HEK293 (cell line): Measurements from ENCODE around the gene PFN1.

Source experiments
- CTCF ChIA-PET: fragments of 350-600 bp; formaldehyde crosslinking; extraction: SDS; loops from one replicate; lab custom pipeline; 2021; ENCODE audit warnings: antibody characterized with exemption; lab: Yijun Ruan, JAX
- POLR2A ChIA-PET: fragments of 300-600 bp; formaldehyde crosslinking; extraction: SDS; loops from one replicate; lab custom pipeline; 2020; ENCODE audit warnings: antibody characterized with exemption, inconsistent platforms; lab: Yijun Ruan, JAX
- H3K27ac ChIP-seq: fragments of 200-500 bp; sonication (Bioruptor generic); 2 replicates; pipeline ENCODE4 v1.5.1; 2014; ENCODE audit warnings: low read depth, low read length, control low read depth, inconsistent platforms; ENCODE audit errors: extremely low read depth
- H3K36me3 ChIP-seq, 2 experiments: fragments of 200-500 bp in 1 of 2; sonication (Bioruptor generic) in 1 of 2; 1 replicate in 1 of 2; 2 replicates in 1 of 2; pipeline ENCODE4 v1.5.1; 2014 to 2017; ENCODE audit warnings: inconsistent platforms in 2 of 2, low read length in 2 of 2; ENCODE audit not compliant: control insufficient read depth in 2 of 2, insufficient read depth in 1 of 2
- H3K4me1 ChIP-seq: fragments of 200-500 bp; sonication (Bioruptor generic); 2 replicates; pipeline ENCODE4 v1.5.1; 2014; ENCODE audit warnings: mild to moderate bottlenecking, low read length, inconsistent platforms; ENCODE audit not compliant: control insufficient read depth, insufficient read depth
- H3K4me3 ChIP-seq: 2 replicates; pipeline ENCODE4 v1.5.1; 2011; ENCODE audit warnings: low read depth, mild to moderate bottlenecking, control low read depth, low read length, moderate library complexity
- H3K9me3 ChIP-seq: fragments of 200-500 bp; sonication (Bioruptor generic); 2 replicates; pipeline ENCODE4 v1.5.1; 2014; ENCODE audit warnings: low read depth, low read length, inconsistent platforms; ENCODE audit not compliant: control insufficient read depth, insufficient read depth
- HOXD13 ChIP-seq: sonication (generic); formaldehyde crosslinking; IDR thresholded peaks from 2 replicates; pipeline ENCODE4 v1.8.0; 2022; ENCODE audit warnings: missing genetic modification reagents, borderline replicate concordance
- KLF7 ChIP-seq: fragments of 450-650 bp; formaldehyde crosslinking; IDR thresholded peaks from 2 replicates; pipeline ENCODE4 v1.5.1; 2016; ENCODE audit warnings: missing biosample characterization, missing genetic modification characterization, borderline replicate concordance
- PRDM6 ChIP-seq: fragments of 450-650 bp; formaldehyde crosslinking; IDR thresholded peaks from 2 replicates; pipeline ENCODE4 v1.5.1; 2017; ENCODE audit warnings: missing biosample characterization, missing genetic modification characterization
- RBAK ChIP-seq: fragments of 450-650 bp; formaldehyde crosslinking; IDR thresholded peaks from 2 replicates; pipeline ENCODE4 v1.5.1; 2016; ENCODE audit warnings: missing biosample characterization, missing genetic modification characterization
- SCRT1 ChIP-seq: fragments of 450-650 bp; formaldehyde crosslinking; IDR thresholded peaks from 2 replicates; pipeline ENCODE4 v1.5.1; 2016; ENCODE audit warnings: missing biosample characterization, missing genetic modification characterization, borderline replicate concordance
- ZNF10 ChIP-seq: fragments of 450-650 bp; formaldehyde crosslinking; IDR thresholded peaks from 2 replicates; pipeline ENCODE4 v1.5.1; 2017; ENCODE audit warnings: missing biosample characterization, missing genetic modification characterization
- ZNF138 ChIP-seq: fragments of 450-650 bp; formaldehyde crosslinking; IDR thresholded peaks from 2 replicates; pipeline ENCODE4 v1.5.1; 2016; ENCODE audit warnings: missing biosample characterization, missing genetic modification characterization, borderline replicate concordance
- ZNF184 ChIP-seq: fragments of 450-650 bp; IDR thresholded peaks from 2 replicates; pipeline ENCODE4 v1.5.1; 2018; ENCODE audit warnings: missing biosample characterization, mild to moderate bottlenecking, missing genetic modification characterization
- ZNF248 ChIP-seq: fragments of 450-650 bp; formaldehyde crosslinking; IDR thresholded peaks from 2 replicates; pipeline ENCODE4 v1.5.1; 2017; ENCODE audit warnings: missing biosample characterization, missing genetic modification characterization
- ZNF311 ChIP-seq: fragments of 450-650 bp; formaldehyde crosslinking; IDR thresholded peaks from 2 replicates; pipeline ENCODE4 v1.5.1; 2017; ENCODE audit warnings: missing biosample characterization, missing genetic modification characterization, borderline replicate concordance
- ZNF366 ChIP-seq: fragments of 450-650 bp; formaldehyde crosslinking; conservative IDR thresholded peaks from 2 replicates; pipeline ENCODE4 v1.5.1; 2016; ENCODE audit warnings: missing biosample characterization, missing genetic modification characterization
- ZNF37A ChIP-seq: fragments of 450-650 bp; IDR thresholded peaks from 2 replicates; pipeline ENCODE4 v1.5.1; 2018; ENCODE audit warnings: missing biosample characterization, missing genetic modification characterization
- ZNF521 ChIP-seq: fragments of 450-650 bp; formaldehyde crosslinking; IDR thresholded peaks from 2 replicates; pipeline ENCODE4 v1.5.1; 2017; ENCODE audit warnings: missing biosample characterization, mild to moderate bottlenecking, missing genetic modification characterization
- ZNF529 ChIP-seq: fragments of 450-650 bp; formaldehyde crosslinking; IDR thresholded peaks from 2 replicates; pipeline ENCODE4 v1.5.1; 2017; ENCODE audit warnings: missing genetic modification characterization, missing biosample characterization; ENCODE audit not compliant: insufficient replicate concordance
- ZNF544 ChIP-seq: fragments of 450-650 bp; formaldehyde crosslinking; IDR thresholded peaks from 2 replicates; pipeline ENCODE4 v1.5.0; 2017; ENCODE audit warnings: missing biosample characterization, missing genetic modification characterization
- ZNF548 ChIP-seq: fragments of 450-650 bp; formaldehyde crosslinking; IDR thresholded peaks from 2 replicates; pipeline ENCODE4 v1.5.1; 2016; ENCODE audit warnings: missing biosample characterization, missing genetic modification characterization
- ZNF621 ChIP-seq: fragments of 450-650 bp; formaldehyde crosslinking; IDR thresholded peaks from 2 replicates; pipeline ENCODE4 v1.5.1; 2017; ENCODE audit warnings: missing biosample characterization, missing genetic modification characterization
- ZNF624 ChIP-seq: fragments of 450-650 bp; formaldehyde crosslinking; IDR thresholded peaks from 2 replicates; pipeline ENCODE4 v1.5.1; 2017; ENCODE audit warnings: missing biosample characterization, missing genetic modification characterization
- ZNF626 ChIP-seq: fragments of 450-650 bp; sonication (Bioruptor Pico); formaldehyde crosslinking; IDR thresholded peaks from 2 replicates; pipeline ENCODE4 v1.5.1; 2018; ENCODE audit warnings: missing biosample characterization, missing genetic modification characterization, inconsistent platforms
- ZNF677 ChIP-seq: fragments of 450-650 bp; IDR thresholded peaks from 2 replicates; pipeline ENCODE4 v1.5.0; 2018; ENCODE audit warnings: missing biosample characterization, mild to moderate bottlenecking, missing genetic modification characterization, moderate library complexity
- ZNF791 ChIP-seq: fragments of 450-650 bp; formaldehyde crosslinking; IDR thresholded peaks from 2 replicates; pipeline ENCODE4 v1.5.1; 2016; ENCODE audit warnings: missing biosample characterization, missing genetic modification characterization
- ZNF830 ChIP-seq: fragments of 450-650 bp; IDR thresholded peaks from 2 replicates; pipeline ENCODE4 v1.5.0; 2018; ENCODE audit warnings: missing biosample characterization, missing genetic modification characterization, low read depth, mild to moderate bottlenecking, moderate library complexity
- TF ChIP-seq, protein P1 (sequence below): fragments of 450-650 bp; formaldehyde crosslinking; IDR thresholded peaks from 2 replicates; pipeline ENCODE4 v1.5.1; 2016; ENCODE audit warnings: missing biosample characterization, missing genetic modification characterization
- TF ChIP-seq, protein P2 (sequence below): fragments of 450-650 bp; formaldehyde crosslinking; IDR thresholded peaks from 2 replicates; pipeline ENCODE4 v1.5.1; 2017; ENCODE audit warnings: missing biosample characterization, missing genetic modification characterization
- TF ChIP-seq, protein P3 (sequence below): fragments of 450-650 bp; formaldehyde crosslinking; IDR thresholded peaks from 2 replicates; pipeline ENCODE4 v1.5.1; 2016; ENCODE audit warnings: missing biosample characterization, missing genetic modification characterization
- TF ChIP-seq, protein P4 (sequence below): fragments of 450-650 bp; formaldehyde crosslinking; IDR thresholded peaks from 2 replicates; pipeline ENCODE4 v1.5.1; 2017; ENCODE audit warnings: missing biosample characterization, missing genetic modification characterization

The PFN1 gene

DNA sequence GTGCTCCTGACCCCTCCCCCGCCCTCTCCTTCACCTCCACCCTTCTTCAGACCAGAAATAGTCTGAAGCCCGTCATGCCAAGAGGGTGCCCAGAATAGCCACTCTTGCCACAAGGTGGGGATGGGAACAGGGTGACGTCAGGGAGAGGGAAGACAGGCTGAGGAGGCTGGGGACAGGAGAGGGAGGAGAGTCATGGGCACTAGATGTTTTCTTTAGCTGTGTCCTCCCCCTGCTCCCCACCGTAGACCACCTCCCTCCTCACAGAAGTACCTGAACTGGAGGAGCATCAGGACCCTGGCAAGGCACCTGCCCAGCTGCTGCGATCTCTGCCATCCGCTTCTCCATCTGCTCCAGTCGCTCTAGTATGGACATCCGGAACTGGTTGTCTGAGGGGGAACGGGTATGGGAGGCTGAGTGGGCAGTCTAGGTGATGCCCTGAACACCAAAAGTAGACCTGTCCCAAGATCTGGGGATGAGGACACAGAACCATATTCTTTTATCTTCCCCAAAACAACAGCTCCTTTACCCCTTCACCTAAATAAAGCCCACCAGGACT is 25.9 kb upstream of the PFN1 start (continued):
- TF ChIP-seq ZNF10 (tag by site-specific recombination) (no peak), ZNF529 (tag by site-specific recombination) (no peak), ZNF624 (tag by site-specific recombination) (no peak)

- peaks cover 5% of the 10 kb centered on the region; the same call in 1 of the 2 replicates for H3K4me1 ChIP-seq
- CTCF ChIA-PET, result no interaction called here
- POLR2A ChIA-PET, result interaction anchor here (0.6 to 1.1 kb wide), 2 partner anchors 36 to 64 kb away, joined by 3 read pairs; no protein-coding TSS in a partner anchor
- H3K9me3 ChIP-seq, result no peaks in the 10 kb centered on the region
- no peak overlapping the region for H3K4me3 ChIP-seq
- H3K27ac ChIP-seq, result no peak overlapping the region
- peaks cover 42 to 88% of the 10 kb centered on the region in 2 experiments for H3K36me3 ChIP-seq
- TF ChIP-seq KLF7 (no peak), ZNF791 (tag by site-specific recombination) (no peak), ZNF521 (tag by site-specific recombination) (no peak), ZNF677 (tag by site-specific recombination) (no peak), ZNF544 (tag by site-specific recombination) (no peak)
Measured at GRCh38 chr17:4973256-4974114, 25.2 kb upstream of the PFN1 start.

DNA sequence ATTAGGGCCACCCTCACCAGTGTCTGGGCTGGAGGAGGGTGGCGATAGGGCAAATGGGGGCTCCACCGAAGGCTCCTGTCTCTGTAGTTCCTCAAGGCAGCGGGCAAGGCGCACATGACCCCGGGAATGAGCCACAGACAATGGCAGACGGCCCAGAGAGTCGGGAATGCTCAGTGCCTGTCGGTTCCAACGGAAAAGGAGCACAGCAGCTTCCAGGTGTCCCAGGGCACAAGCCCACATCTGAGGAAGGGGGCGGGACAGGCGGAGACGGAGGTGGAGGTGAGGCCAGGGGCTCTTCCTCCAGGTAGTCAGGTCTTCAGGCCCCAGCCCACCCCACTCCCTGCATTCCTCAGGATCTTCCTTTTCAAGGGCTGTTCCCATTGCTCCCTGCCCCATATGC is 24.4 kb upstream of the PFN1 start:
- Histone ChIP-seq H3K4me1 (peaks cover 10% of the 10 kb centered on the region), H3K36me3 (peaks cover 38 to 81% of the 10 kb centered on the region in 2 experiments), H3K4me3 (no peak overlapping the region), H3K9me3 (no peaks in the 10 kb centered on the region), H3K27ac (no peak overlapping the region)
- CTCF ChIA-PET, result interaction anchor here (0.8 kb wide), 1 partner anchor 15 kb away, joined by 4 read pairs; the partner anchor contains the start of gene CAMTA2
- POLR2A ChIA-PET, result interaction anchor here (1.1 to 11.3 kb wide), 2 partner anchors 22 to 63 kb away, joined by 3 to 358 read pairs; partner anchors contain the start of genes ENO3 and PFN1
- TF ChIP-seq, protein P1, sequence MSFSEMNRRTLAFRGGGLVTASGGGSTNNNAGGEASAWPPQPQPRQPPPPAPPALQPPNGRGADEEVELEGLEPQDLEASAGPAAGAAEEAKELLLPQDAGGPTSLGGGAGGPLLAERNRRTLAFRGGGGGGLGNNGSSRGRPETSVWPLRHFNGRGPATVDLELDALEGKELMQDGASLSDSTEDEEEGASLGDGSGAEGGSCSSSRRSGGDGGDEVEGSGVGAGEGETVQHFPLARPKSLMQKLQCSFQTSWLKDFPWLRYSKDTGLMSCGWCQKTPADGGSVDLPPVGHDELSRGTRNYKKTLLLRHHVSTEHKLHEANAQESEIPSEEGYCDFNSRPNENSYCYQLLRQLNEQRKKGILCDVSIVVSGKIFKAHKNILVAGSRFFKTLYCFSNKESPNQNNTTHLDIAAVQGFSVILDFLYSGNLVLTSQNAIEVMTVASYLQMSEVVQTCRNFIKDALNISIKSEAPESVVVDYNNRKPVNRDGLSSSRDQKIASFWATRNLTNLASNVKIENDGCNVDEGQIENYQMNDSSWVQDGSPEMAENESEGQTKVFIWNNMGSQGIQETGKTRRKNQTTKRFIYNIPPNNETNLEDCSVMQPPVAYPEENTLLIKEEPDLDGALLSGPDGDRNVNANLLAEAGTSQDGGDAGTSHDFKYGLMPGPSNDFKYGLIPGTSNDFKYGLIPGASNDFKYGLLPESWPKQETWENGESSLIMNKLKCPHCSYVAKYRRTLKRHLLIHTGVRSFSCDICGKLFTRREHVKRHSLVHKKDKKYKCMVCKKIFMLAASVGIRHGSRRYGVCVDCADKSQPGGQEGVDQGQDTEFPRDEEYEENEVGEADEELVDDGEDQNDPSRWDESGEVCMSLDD (tag by site-specific recombination), result no peak
- no peak for TF ChIP-seq SCRT1 (tag by site-specific recombination)
- no peak for TF ChIP-seq ZNF621
- no peak for TF ChIP-seq ZNF626 (tag by site-specific recombination)
- TF ChIP-seq, protein P2, sequence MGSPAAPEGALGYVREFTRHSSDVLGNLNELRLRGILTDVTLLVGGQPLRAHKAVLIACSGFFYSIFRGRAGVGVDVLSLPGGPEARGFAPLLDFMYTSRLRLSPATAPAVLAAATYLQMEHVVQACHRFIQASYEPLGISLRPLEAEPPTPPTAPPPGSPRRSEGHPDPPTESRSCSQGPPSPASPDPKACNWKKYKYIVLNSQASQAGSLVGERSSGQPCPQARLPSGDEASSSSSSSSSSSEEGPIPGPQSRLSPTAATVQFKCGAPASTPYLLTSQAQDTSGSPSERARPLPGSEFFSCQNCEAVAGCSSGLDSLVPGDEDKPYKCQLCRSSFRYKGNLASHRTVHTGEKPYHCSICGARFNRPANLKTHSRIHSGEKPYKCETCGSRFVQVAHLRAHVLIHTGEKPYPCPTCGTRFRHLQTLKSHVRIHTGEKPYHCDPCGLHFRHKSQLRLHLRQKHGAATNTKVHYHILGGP (tag by site-specific recombination), result no peak
- TF ChIP-seq ZNF248 (tag by site-specific recombination), result no peak
- TF ChIP-seq, protein P3, sequence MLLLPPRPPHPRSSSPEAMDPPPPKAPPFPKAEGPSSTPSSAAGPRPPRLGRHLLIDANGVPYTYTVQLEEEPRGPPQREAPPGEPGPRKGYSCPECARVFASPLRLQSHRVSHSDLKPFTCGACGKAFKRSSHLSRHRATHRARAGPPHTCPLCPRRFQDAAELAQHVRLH (tag by site-specific recombination), result no peak
- no peak for TF ChIP-seq HOXD13 (CRISPR knock-in tag)
- TF ChIP-seq ZNF830 (tag by site-specific recombination), result no peak
- no peak for TF ChIP-seq ZNF138 (tag by site-specific recombination)
- TF ChIP-seq, protein P4, sequence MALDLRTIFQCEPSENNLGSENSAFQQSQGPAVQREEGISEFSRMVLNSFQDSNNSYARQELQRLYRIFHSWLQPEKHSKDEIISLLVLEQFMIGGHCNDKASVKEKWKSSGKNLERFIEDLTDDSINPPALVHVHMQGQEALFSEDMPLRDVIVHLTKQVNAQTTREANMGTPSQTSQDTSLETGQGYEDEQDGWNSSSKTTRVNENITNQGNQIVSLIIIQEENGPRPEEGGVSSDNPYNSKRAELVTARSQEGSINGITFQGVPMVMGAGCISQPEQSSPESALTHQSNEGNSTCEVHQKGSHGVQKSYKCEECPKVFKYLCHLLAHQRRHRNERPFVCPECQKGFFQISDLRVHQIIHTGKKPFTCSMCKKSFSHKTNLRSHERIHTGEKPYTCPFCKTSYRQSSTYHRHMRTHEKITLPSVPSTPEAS (tag by site-specific recombination), result no peak
- TF ChIP-seq RBAK (tag by site-specific recombination), result no peak
- no peak for TF ChIP-seq ZNF548 (tag by site-specific recombination)
- TF ChIP-seq ZNF311 (tag by site-specific recombination), result no peak
- TF ChIP-seq PRDM6 (tag by site-specific recombination), result no peak
- no peak for TF ChIP-seq ZNF184 (tag by site-specific recombination)
- no peak for TF ChIP-seq ZNF37A (tag by site-specific recombination)
- no peak for TF ChIP-seq ZNF366 (tag by site-specific recombination)
